ENCODE results near the gene TMEM200B. TPM values are rescaled to one million over a fixed set of nuclear protein-coding genes. Genes with fewer than 3 reads are reported as not detected.
A peak's percentile ranks its signal among the peaks of the same experiment; 100 is the strongest.

Gene TMEM200B
- total RNA-seq, 2 donors from 2014 or later = 2.6 TPM; not detected in 1

DNA sequence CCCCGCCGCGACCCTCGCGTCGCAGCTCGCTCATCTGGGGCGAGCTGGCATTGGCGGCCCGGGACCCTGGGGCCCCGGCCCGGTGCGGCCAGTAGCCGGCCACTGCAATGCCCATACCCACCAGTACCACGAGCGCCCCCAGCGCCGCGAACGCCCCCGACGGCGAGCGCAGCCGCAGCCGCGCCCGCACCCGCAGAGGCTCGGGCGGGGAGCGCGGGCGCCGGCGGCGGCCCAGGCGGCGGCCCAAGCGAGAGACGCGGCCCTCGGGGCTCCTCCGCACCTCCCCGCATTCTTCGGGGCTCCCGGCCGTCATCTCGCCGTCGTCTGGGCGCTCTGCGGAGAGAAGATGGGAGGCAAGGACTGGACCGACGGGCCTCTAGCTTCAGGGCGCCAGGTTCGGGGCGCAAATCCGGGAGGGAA, 2.2 kb downstream of the TMEM200B start:
- no peak overlapping the region for H3K27ac ChIP-seq
- DNase-seq = no peak

GRCh38 chr1:29120947-29121485, 2.7 kb downstream of the TMEM200B start:
- Histone ChIP-seq H3K4me1 (peaks cover 35% of the 10 kb centered on the region), H3K27me3 (peaks cover 0 to 24% of the 10 kb centered on the region in 2 donors), H3K27ac (no peak overlapping the region), H3K36me3 (replicated peaks in 1 of 2; ENCODE audit: insufficient read depth in 1 of 2, low read depth in 2 of 2) (no peaks in the 10 kb centered on the region), H3K4me3 (no peak overlapping the region), H3K9me3 (no peaks in the 10 kb centered on the region)
- intact Hi-C loops (cut with DNase I) = no loop called here
- peak in 6 of 7 experiments; percentile 25 to 59 (median 47) for TF ChIP-seq CTCF (IDR thresholded peaks at IDR 0.05)
- TF ChIP-seq POLR2A (IDR thresholded peaks at IDR 0.05) = no peak
- 34 to 91% methylated on average over 4 to 41 of the region's 42 CpGs for WGBS, 2 donors
- ATAC-seq (peak; percentile 31), DNase-seq (peak in 2 of 4 donors; percentile 32 to 39)

More for the DNA sequence above, 2.2 kb downstream of the TMEM200B start:
- no peak overlapping the region for H3K4me3 ChIP-seq
- no peaks in the 10 kb centered on the region for H3K9me3 ChIP-seq
- intact Hi-C loops (cut with DNase I) = no loop called here
- no peak for ATAC-seq
- H3K36me3 ChIP-seq (replicated peaks in 1 of 2; ENCODE audit: insufficient read depth in 1 of 2, low read depth in 2 of 2) = no peaks in the 10 kb centered on the region
- no peak for TF ChIP-seq POLR2A (IDR thresholded peaks at IDR 0.05)
- no peak for TF ChIP-seq CTCF (IDR thresholded peaks at IDR 0.05)
- H3K27me3 ChIP-seq = peaks cover 0 to 24% of the 10 kb centered on the region in 2 donors
- WGBS, 2 donors = 5% methylated on average over 48 of the region's 59 CpGs; no CpG with 5 or more reads in 1 of the 2 donors
- H3K4me1 ChIP-seq = peaks cover 35% of the 10 kb centered on the region

GRCh38 chr1:29120367-29120766, 3.3 kb downstream of the TMEM200B start:
- H3K27me3 ChIP-seq = peaks cover 0 to 24% of the 10 kb centered on the region in 2 donors
- DNase-seq (no peak), ATAC-seq (no peak)
- H3K27ac ChIP-seq = no peak overlapping the region
- H3K4me3 ChIP-seq = no peak overlapping the region
- peaks cover 35% of the 10 kb centered on the region for H3K4me1 ChIP-seq
- peaks cover 0 to 4% of the 10 kb centered on the region in 2 donors for H3K36me3 ChIP-seq (replicated peaks in 1 of 2; ENCODE audit: insufficient read depth in 1 of 2, low read depth in 2 of 2)
- no peaks in the 10 kb centered on the region for H3K9me3 ChIP-seq
- WGBS, 2 donors = 91 to 92% methylated on average over 6 of the region's 6 CpGs
- TF ChIP-seq POLR2A (IDR thresholded peaks at IDR 0.05) (no peak), CTCF (IDR thresholded peaks at IDR 0.05) (no peak)
- intact Hi-C loops (cut with DNase I) = no loop called here

DNA sequence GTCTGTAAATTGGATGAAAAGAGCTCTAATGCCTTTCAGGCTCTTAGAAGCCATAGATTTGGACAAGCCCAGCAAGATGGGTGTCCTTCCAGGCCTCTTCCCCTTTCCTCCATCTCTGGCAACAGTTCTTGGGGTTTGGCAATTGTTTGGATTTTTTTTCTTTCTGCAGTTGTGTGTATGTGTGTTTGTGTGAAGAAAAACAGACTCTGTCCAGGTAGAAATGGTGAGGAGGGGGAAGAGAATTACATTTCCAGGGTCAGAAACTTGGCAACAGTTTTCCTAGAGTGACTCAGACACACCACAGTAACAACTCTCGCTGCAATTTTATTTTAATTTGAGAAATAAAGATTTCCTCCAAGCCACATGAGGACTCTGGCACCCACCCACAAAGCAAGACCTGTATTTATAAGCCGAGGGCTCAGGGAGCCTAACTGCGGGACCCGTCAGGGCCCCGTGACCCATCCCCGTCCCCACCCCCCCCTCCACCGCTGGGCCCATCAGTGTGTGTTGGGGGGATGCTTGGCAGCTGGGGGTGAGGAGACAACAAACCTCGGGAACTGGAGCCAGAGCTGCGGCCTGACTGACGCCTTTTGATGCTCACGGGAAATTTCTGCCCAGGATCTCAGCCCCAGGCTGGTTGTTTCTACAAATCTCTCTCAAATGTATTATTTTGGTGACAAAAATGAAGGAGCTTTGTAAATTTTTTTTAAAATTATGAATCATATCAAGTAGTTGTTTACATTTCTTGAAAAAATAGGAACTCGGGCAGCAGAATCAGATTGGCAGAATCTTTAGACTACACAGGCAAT, 4.4 kb downstream of the TMEM200B start:
- H3K36me3 ChIP-seq (replicated peaks in 1 of 2; ENCODE audit: insufficient read depth in 1 of 2, low read depth in 2 of 2) = peaks cover 0 to 5% of the 10 kb centered on the region in 2 donors
- WGBS, 2 donors = 84% methylated on average over 12 of the region's 12 CpGs
- H3K4me3 ChIP-seq = no peak overlapping the region
- no peak for ATAC-seq
- H3K27ac ChIP-seq = no peak overlapping the region
- DNase-seq = no peak
- TF ChIP-seq CTCF (IDR thresholded peaks at IDR 0.05) (no peak), POLR2A (IDR thresholded peaks at IDR 0.05) (no peak)
- peaks cover 0 to 19% of the 10 kb centered on the region in 2 donors for H3K27me3 ChIP-seq
- no peaks in the 10 kb centered on the region for H3K9me3 ChIP-seq
- intact Hi-C loops (cut with DNase I) = no loop called here
- peaks cover 25% of the 10 kb centered on the region for H3K4me1 ChIP-seq
